PC-9 (cell line): ENCODE measurements around the gene PLA2R1.

Experiments
- CTCF ChIP-seq: fragments of 200-600 bp; sonication (generic); conservative IDR thresholded peaks from 2 replicates; pipeline ENCODE4 v1.6.1; 2017; ENCODE audit warnings: mixed run types, antibody characterized with exemption, mild to moderate bottlenecking, moderate library complexity
- EZH2 ChIP-seq: fragments of 200-600 bp; sonication (generic); IDR thresholded peaks from 2 replicates; pipeline ENCODE4 v1.8.0; 2017; ENCODE audit warnings: antibody characterized with exemption, low read depth

GRCh38 chr2:160092445-160092844 lies 30.0 kb upstream of the PLA2R1 start:
- TF ChIP-seq CTCF (no peak), EZH2 (no peak)
